Measurements from ENCODE around the gene JARID2. TPM values are rescaled to one million over a fixed set of nuclear protein-coding genes. Genes with fewer than 3 reads are reported as not detected.

JARID2 gene
- total and polyA plus RNA-seq, 9 of the 15 experiments (the other 6 are each of a cell fraction or from before 2014, with no cell fraction given), result 5.0 to 29.0 (median 15.6) TPM

DNA sequence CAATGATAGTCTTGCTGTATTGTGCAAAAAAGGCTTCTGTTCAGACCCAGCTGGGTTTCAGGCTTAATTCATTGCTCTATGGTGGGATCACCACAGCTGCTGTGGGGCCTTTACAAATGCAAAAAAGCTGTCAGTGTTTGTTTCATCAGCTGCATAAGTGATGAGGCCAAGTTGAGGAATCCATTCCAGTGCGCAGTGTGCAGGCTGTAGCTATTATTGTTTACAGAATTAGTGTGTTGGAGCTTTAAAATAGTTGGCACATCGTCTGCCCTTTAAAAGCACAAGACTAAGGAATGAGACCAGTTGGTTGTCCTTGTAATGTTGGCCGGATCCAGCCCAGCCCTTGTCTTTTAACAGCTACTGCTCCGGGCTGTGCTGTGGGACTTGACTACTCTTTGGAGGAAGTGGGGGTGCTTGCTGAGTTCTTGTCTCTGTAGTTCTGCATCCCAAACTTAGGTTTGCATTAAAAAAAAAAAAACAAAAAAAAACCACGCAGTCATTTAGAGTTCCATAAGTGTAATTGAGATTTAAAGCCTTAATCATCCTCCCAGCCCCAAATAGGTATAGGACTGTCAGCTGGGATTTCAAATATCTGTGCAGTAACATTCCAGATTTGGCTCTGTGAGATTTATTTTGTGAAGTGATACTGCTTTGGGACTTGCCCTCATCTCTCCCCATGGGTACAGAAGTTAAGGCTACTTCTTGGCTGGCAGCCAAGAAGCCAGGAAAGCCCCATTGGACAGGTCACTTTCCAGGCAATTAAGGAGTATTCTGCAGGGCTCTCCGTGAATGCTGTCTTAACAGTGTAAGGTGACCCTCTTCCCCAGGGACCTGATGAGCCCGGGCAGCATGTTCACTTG lies 19.3 kb downstream of the JARID2 start (continued):
- TF ChIP-seq, protein P1, sequence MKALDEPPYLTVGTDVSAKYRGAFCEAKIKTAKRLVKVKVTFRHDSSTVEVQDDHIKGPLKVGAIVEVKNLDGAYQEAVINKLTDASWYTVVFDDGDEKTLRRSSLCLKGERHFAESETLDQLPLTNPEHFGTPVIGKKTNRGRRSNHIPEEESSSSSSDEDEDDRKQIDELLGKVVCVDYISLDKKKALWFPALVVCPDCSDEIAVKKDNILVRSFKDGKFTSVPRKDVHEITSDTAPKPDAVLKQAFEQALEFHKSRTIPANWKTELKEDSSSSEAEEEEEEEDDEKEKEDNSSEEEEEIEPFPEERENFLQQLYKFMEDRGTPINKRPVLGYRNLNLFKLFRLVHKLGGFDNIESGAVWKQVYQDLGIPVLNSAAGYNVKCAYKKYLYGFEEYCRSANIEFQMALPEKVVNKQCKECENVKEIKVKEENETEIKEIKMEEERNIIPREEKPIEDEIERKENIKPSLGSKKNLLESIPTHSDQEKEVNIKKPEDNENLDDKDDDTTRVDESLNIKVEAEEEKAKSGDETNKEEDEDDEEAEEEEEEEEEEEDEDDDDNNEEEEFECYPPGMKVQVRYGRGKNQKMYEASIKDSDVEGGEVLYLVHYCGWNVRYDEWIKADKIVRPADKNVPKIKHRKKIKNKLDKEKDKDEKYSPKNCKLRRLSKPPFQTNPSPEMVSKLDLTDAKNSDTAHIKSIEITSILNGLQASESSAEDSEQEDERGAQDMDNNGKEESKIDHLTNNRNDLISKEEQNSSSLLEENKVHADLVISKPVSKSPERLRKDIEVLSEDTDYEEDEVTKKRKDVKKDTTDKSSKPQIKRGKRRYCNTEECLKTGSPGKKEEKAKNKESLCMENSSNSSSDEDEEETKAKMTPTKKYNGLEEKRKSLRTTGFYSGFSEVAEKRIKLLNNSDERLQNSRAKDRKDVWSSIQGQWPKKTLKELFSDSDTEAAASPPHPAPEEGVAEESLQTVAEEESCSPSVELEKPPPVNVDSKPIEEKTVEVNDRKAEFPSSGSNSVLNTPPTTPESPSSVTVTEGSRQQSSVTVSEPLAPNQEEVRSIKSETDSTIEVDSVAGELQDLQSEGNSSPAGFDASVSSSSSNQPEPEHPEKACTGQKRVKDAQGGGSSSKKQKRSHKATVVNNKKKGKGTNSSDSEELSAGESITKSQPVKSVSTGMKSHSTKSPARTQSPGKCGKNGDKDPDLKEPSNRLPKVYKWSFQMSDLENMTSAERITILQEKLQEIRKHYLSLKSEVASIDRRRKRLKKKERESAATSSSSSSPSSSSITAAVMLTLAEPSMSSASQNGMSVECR (CRISPR knock-in tag; IDR thresholded peaks at IDR 0.05), result no peak
- TF ChIP-seq E2F3 (CRISPR knock-in tag; IDR thresholded peaks at IDR 0.05) (no peak), PHB (CRISPR knock-in tag; IDR thresholded peaks at IDR 0.05) (no peak), HOXB6 (CRISPR knock-in tag; IDR thresholded peaks at IDR 0.05; ENCODE audit: borderline replicate concordance) (no peak), CHCHD3 (CRISPR knock-in tag; IDR thresholded peaks at IDR 0.05) (no peak), MED1 (CRISPR knock-in tag; IDR thresholded peaks at IDR 0.05; ENCODE audit: borderline replicate concordance) (no peak), TBL1XR1 (IDR thresholded peaks at IDR 0.05; ENCODE audit: low read length in 2 of 2) (no peak), SRSF7 (optimal IDR thresholded peaks at IDR 0.05; ENCODE audit: low read depth, low read length) (no peak), ETV5 (CRISPR knock-in tag; IDR thresholded peaks at IDR 0.05; ENCODE audit: low read depth) (no peak), ARID2 (IDR thresholded peaks at IDR 0.05) (no peak), HDAC8 (tag; IDR thresholded peaks at IDR 0.05) (no peak), SPI1 (IDR thresholded peaks at IDR 0.05; ENCODE audit: borderline replicate concordance, low read depth, low read length) (no peak), RCOR1 (IDR thresholded peaks at IDR 0.05; ENCODE audit: borderline replicate concordance in 1 of 2, low read depth in 2 of 2, low read length in 2 of 2) (peak; percentile 82 to 84; a peak in 3 of 4 replicates), XRCC3 (IDR thresholded peaks at IDR 0.05) (no peak), FOXJ2 (tag; IDR thresholded peaks at IDR 0.05) (no peak)
- TF ChIP-seq, protein P2, sequence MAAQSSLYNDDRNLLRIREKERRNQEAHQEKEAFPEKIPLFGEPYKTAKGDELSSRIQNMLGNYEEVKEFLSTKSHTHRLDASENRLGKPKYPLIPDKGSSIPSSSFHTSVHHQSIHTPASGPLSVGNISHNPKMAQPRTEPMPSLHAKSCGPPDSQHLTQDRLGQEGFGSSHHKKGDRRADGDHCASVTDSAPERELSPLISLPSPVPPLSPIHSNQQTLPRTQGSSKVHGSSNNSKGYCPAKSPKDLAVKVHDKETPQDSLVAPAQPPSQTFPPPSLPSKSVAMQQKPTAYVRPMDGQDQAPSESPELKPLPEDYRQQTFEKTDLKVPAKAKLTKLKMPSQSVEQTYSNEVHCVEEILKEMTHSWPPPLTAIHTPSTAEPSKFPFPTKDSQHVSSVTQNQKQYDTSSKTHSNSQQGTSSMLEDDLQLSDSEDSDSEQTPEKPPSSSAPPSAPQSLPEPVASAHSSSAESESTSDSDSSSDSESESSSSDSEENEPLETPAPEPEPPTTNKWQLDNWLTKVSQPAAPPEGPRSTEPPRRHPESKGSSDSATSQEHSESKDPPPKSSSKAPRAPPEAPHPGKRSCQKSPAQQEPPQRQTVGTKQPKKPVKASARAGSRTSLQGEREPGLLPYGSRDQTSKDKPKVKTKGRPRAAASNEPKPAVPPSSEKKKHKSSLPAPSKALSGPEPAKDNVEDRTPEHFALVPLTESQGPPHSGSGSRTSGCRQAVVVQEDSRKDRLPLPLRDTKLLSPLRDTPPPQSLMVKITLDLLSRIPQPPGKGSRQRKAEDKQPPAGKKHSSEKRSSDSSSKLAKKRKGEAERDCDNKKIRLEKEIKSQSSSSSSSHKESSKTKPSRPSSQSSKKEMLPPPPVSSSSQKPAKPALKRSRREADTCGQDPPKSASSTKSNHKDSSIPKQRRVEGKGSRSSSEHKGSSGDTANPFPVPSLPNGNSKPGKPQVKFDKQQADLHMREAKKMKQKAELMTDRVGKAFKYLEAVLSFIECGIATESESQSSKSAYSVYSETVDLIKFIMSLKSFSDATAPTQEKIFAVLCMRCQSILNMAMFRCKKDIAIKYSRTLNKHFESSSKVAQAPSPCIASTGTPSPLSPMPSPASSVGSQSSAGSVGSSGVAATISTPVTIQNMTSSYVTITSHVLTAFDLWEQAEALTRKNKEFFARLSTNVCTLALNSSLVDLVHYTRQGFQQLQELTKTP (IDR thresholded peaks at IDR 0.05; ENCODE audit: low read depth in 1 of 2, partially characterized antibody in 2 of 2), result no peak
- TF ChIP-seq, protein P3, sequence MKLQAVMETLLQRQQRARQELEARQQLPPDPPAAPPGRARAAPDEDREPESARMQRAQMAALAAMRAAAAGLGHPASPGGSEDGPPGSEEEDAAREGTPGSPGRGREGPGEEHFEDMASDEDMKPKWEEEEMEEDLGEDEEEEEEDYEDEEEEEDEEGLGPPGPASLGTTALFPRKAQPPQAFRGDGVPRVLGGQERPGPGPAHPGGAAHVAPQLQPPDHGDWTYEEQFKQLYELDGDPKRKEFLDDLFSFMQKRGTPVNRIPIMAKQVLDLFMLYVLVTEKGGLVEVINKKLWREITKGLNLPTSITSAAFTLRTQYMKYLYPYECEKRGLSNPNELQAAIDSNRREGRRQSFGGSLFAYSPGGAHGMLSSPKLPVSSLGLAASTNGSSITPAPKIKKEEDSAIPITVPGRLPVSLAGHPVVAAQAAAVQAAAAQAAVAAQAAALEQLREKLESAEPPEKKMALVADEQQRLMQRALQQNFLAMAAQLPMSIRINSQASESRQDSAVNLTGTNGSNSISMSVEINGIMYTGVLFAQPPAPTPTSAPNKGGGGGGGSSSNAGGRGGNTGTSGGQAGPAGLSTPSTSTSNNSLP (IDR thresholded peaks at IDR 0.05; ENCODE audit: borderline replicate concordance, low read depth, low read length), result no peak

Data from K562 (cell line).